ENCODE measurements around the gene CCDC142. TPM values are rescaled to one million over a fixed set of nuclear protein-coding genes. Genes with fewer than 3 reads are reported as not detected.

CCDC142 gene
- total and polyA plus RNA-seq, 9 of the 15 experiments (the other 6 are each of a cell fraction or from before 2014, with no cell fraction given), result 0.55 to 11.7 (median 7.2) TPM

- Histone ChIP-seq H3K4me3 (peak overlapping the region; percentile 53), H3K79me2 (ENCODE audit: control insufficient read depth, insufficient read depth, low read length) (peaks cover 15% of the 10 kb centered on the region; the same call in 2 of the 3 replicates), H3K9ac (ENCODE audit: insufficient read depth in 1 of 2, low read depth in 2 of 2, low read length in 2 of 2) (peak overlapping the region; percentile 37 to 85; a peak in 3 of 4 replicates), H4K20me1 (replicated peaks; ENCODE audit: control insufficient read depth, insufficient read depth, low read length) (no peaks in the 10 kb centered on the region; the same call in 1 of the 2 replicates), H3K4me1 (replicated peaks in 1 of 2; ENCODE audit: control insufficient read depth in 2 of 2, insufficient read depth in 2 of 2, low read length in 2 of 2) (peaks cover 7 to 36% of the 10 kb centered on the region in 2 experiments), H3K27me3 (ENCODE audit: control insufficient read depth in 2 of 2, insufficient read depth in 2 of 2, low read length in 2 of 2) (no peaks in the 10 kb centered on the region), H3K9me3 (replicated peaks; ENCODE audit: control insufficient read depth, insufficient read depth, low read depth, low read length) (no peaks in the 10 kb centered on the region), H2AFZ (ENCODE audit: low read depth, low read length) (peak overlapping the region; percentile 28; the same call in 1 of the 2 replicates), H3K36me3 (ENCODE audit: control insufficient read depth, insufficient read depth, low read length) (peaks cover 35% of the 10 kb centered on the region), H3K9me1 (ENCODE audit: control insufficient read depth, insufficient read depth, low read length) (no peaks in the 10 kb centered on the region), H3K27ac (ENCODE audit: extremely low read depth, low read depth, low read length) (no peak overlapping the region), H3K4me2 (ENCODE audit: insufficient read depth, low read length) (peak overlapping the region; percentile 87)
- intact Hi-C loops (cut with micrococcal nuclease) (no loop called here), in situ Hi-C loops (cut with MboI) (no loop called here)
- no peak for TF ChIP-seq BHLHE40 (IDR thresholded peaks at IDR 0.05; ENCODE audit: low read length)
- no peak for TF ChIP-seq GTF2B (IDR thresholded peaks at IDR 0.05; ENCODE audit: extremely low read depth, insufficient read length)
- no peak for TF ChIP-seq THRB (CRISPR knock-in tag; conservative IDR thresholded peaks at IDR 0.05)
- TF ChIP-seq RBM22 (IDR thresholded peaks at IDR 0.05; ENCODE audit: low read depth, low read length, poor library complexity, severe bottlenecking), result no peak
- TF ChIP-seq ZNF217 (CRISPR knock-in tag; IDR thresholded peaks at IDR 0.05), result no peak
- no peak for TF ChIP-seq SNIP1 (IDR thresholded peaks at IDR 0.05; ENCODE audit: low read depth)
- TF ChIP-seq ZNF174 (CRISPR knock-in tag; IDR thresholded peaks at IDR 0.05), result no peak
- TF ChIP-seq CHAMP1 (IDR thresholded peaks at IDR 0.05), result no peak
- TF ChIP-seq ARID4B (CRISPR knock-in tag; IDR thresholded peaks at IDR 0.05), result no peak
- TF ChIP-seq BRF2 (IDR thresholded peaks at IDR 0.05; ENCODE audit: borderline replicate concordance, insufficient read depth, insufficient read length), result no peak
- no peak for TF ChIP-seq NCOA6 (IDR thresholded peaks at IDR 0.05)
- no peak for TF ChIP-seq ZNF212 (CRISPR knock-in tag; IDR thresholded peaks at IDR 0.05)
- DNase-seq (ENCODE audit: extremely low read depth in 1 of 4, low spot score in 3 of 4) (no peak), FAIRE-seq (no peak), ATAC-seq (no peak)
- CTCF ChIA-PET (ENCODE audit: low intra/inter-chr PET ratio), result no interaction called here
- BruUV-seq (replicated peaks), result no TSS peak
- WGBS (ENCODE audit: insufficient coverage, low coverage, missing lambda C conversion rate), result 4% methylated on average over 10 of the region's 10 CpGs
- POLR2A ChIA-PET, result interaction anchor here (0.6 to 2.5 kb wide), 9 partner anchors 8 to 135 kb away, joined by 3 to 12 read pairs (median 4); partner anchors contain the start of genes AUP1 and HTRA2
Measured at GRCh38 chr2:74458938-74459363, 23.8 kb downstream of the CCDC142 start.

Data from K562 (cell line).